Prostate gland (tissue), 2 donors: ENCODE measurements around the gene GPR55. TPM values are rescaled to one million over a fixed set of nuclear protein-coding genes. Genes with fewer than 3 reads are reported as not detected.

ENCODE experiments used
- DNase-seq: peaks from one replicate; pipeline ENCODE4 v3.0.0-alpha.2; 2019; ENCODE audit warnings: low spot score
- H3K27ac ChIP-seq, 2 donors: fragments of 200-600 bp; sonication (generic); 2 replicates each; pipeline ENCODE4 v1.5.1; 2017 to 2019
- H3K27me3 ChIP-seq: fragments of 200-600 bp; sonication (generic); replicated peaks from 2 replicates; pipeline ENCODE4 v1.5.1; 2019; ENCODE audit not compliant: insufficient read depth
- H3K36me3 ChIP-seq, 2 donors: fragments of 200-600 bp; sonication (generic); 1 replicate in 1 of 2; 2 replicates in 1 of 2; pipeline versions ENCODE4 v1.5.1 to v1.8.1; 2017 to 2019
- H3K4me1 ChIP-seq: fragments of 200-600 bp; sonication (generic); replicated peaks from 2 replicates; pipeline ENCODE4 v1.5.1; 2019
- H3K4me3 ChIP-seq, 2 donors: fragments of 200-600 bp; sonication (generic); 2 replicates each; pipeline ENCODE4 v1.5.1; 2017 to 2019
- H3K9me3 ChIP-seq: fragments of 200-600 bp; sonication (generic); 2 replicates; pipeline ENCODE4 v1.5.1; 2017
- POLR2A ChIP-seq: fragments of 450-650 bp; IDR thresholded peaks from one replicate; pipeline ENCODE4 v1.6.1; 2016; ENCODE audit warnings: antibody characterized with exemption, mild to moderate bottlenecking
- POLR2AphosphoS5 ChIP-seq: sonication (generic); formaldehyde crosslinking; IDR thresholded peaks from one replicate; pipeline ENCODE4 v1.6.1; 2017; ENCODE audit warnings: antibody characterized with exemption
- WGBS: methylation state at CpG from one replicate; pipeline ENCODE4 v1.1.5; 2018; 5-methylcytosine and 5-hydroxymethylcytosine counted together
- intact Hi-C: fragments of 100-400 bp; cut with DNase I; formaldehyde crosslinking; loops from one replicate; pipeline ENCODE4 v1.14.2; 2022
- total RNA-seq, 2 donors: library from RNA; depleted of rRNA; stranded (reverse); fragments of >200 nt; gene quantifications; one replicate each; pipeline ENCODE4 v1.1.0, GENCODE V29; 2016
- TF ChIP-seq, protein P1 (sequence below), 4 experiments: fragments of 200-600 bp in 2 of 4; fragments of 450-650 bp in 2 of 4; sonication (generic) in 2 of 4; IDR thresholded peaks; 1 replicate in 3 of 4; 2 replicates in 1 of 4; pipeline ENCODE4 v1.5.1; 2016 to 2019; ENCODE audit warnings: antibody characterized with exemption in 4 of 4, mild to moderate bottlenecking in 2 of 4, moderate library complexity in 2 of 4

GPR55 gene
- total RNA-seq, 2 donors from 2014 or later, result 0.77 to 3.0 TPM

DNA sequence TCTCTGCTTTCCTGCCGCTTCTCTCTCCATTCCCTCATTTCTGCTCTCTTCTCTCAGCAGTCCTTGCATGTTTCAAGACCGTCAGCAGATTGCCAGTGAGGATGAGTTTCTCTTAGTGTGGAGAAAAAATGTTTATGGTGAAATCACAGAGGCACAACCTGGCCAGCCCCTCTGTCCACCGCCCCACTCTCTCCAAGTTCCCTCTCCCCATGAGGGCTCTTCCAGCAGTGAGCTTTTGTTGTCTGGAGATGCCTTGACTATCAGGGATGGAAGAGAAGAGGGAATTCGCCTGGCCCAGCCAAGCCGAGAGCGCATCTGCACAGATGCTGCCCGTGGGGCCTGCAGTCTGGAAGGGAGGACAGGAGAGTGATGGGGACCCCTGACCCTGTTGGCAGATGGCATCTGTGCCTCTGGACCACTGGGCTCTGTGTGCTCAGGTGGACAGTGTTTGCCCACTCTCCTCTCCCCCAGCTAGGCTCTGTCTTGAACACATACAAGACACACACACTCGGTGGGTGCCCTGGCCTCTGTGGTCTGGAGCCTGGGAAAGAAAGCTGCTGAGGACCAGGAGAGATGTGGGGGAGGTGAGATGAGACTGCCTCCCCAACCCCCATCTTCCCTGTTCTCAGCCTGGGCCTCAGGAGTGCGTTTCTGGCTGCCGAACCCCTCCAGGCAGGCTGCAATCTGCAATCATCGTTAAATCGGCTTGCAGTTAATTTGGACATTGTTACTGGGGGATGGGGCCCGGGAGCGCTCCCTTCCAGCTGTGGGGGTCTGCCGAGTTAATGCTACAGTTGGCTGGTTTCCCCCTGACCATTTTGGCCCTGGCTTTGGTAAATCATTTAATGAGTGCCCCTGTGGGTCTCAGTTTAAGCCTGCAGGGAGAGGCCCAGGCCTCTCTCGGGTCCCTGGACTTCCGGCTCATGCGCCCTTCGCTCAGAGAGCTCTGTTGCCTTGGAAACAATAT is 55.8 kb downstream of the GPR55 start:
- Histone ChIP-seq H3K27ac (peak overlapping the region; percentile 12 to 15), H3K27me3 (no peaks in the 10 kb centered on the region), H3K36me3 (no peaks in the 10 kb centered on the region), H3K4me3 (no peak overlapping the region), H3K4me1 (peaks cover 12% of the 10 kb centered on the region), H3K9me3 (no peaks in the 10 kb centered on the region)
- no peak for DNase-seq
- TF ChIP-seq POLR2A (no peak), POLR2AphosphoS5 (no peak)
- TF ChIP-seq, protein P1, sequence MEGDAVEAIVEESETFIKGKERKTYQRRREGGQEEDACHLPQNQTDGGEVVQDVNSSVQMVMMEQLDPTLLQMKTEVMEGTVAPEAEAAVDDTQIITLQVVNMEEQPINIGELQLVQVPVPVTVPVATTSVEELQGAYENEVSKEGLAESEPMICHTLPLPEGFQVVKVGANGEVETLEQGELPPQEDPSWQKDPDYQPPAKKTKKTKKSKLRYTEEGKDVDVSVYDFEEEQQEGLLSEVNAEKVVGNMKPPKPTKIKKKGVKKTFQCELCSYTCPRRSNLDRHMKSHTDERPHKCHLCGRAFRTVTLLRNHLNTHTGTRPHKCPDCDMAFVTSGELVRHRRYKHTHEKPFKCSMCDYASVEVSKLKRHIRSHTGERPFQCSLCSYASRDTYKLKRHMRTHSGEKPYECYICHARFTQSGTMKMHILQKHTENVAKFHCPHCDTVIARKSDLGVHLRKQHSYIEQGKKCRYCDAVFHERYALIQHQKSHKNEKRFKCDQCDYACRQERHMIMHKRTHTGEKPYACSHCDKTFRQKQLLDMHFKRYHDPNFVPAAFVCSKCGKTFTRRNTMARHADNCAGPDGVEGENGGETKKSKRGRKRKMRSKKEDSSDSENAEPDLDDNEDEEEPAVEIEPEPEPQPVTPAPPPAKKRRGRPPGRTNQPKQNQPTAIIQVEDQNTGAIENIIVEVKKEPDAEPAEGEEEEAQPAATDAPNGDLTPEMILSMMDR (IDR thresholded peaks at IDR 0.05), result no peak
- 62% methylated on average over 19 of the region's 19 CpGs for WGBS
- intact Hi-C loops, result no loop called here

DNA sequence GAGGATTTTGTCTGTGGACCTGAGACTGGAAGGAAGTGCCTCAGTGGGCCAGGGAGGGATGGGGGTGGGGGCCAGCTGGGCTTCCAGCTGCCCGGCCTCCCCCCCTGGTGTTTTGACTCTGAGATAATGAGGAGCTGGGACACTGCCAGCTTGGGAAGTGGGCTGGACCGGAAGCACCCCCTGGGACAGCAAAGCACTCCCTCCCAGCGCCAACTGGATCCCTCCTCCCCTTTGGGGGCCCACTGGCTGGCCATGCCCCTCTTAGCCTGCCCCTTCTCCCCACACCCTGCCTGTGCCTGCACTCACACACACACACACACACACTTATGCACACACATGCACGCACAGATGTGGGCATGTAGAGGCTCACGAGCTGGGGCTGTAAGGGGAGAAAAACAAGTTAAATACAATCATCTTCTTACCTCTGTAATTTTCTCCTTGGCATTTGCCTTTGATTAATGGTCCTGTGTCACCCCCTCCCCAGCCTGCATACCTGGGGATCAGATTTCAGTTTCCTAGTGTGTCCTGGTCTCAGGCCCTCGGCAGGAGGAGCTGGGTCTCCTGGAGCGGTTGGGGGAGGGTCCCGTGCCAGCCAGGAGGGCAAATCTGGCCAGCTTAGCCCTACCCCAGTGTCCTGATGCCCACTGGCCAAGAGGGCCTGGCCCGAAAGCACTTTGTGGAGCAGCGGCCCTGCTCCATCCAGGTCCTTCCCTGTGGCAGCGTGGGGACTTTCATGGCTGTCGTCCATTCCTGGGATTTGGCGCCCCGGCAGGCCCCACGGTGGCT is 56.7 kb downstream of the GPR55 start:
- WGBS, result 39% methylated on average over 15 of the region's 15 CpGs
- Histone ChIP-seq H3K4me1 (peaks cover 12% of the 10 kb centered on the region), H3K9me3 (no peaks in the 10 kb centered on the region), H3K4me3 (no peak overlapping the region), H3K27me3 (no peaks in the 10 kb centered on the region), H3K36me3 (no peaks in the 10 kb centered on the region), H3K27ac (peak overlapping the region; percentile 12 to 15)
- intact Hi-C loops, result no loop called here
- no peak for DNase-seq
- TF ChIP-seq POLR2A (no peak), POLR2AphosphoS5 (no peak)
- TF ChIP-seq, protein P1 (IDR thresholded peaks at IDR 0.05), result no peak

DNA sequence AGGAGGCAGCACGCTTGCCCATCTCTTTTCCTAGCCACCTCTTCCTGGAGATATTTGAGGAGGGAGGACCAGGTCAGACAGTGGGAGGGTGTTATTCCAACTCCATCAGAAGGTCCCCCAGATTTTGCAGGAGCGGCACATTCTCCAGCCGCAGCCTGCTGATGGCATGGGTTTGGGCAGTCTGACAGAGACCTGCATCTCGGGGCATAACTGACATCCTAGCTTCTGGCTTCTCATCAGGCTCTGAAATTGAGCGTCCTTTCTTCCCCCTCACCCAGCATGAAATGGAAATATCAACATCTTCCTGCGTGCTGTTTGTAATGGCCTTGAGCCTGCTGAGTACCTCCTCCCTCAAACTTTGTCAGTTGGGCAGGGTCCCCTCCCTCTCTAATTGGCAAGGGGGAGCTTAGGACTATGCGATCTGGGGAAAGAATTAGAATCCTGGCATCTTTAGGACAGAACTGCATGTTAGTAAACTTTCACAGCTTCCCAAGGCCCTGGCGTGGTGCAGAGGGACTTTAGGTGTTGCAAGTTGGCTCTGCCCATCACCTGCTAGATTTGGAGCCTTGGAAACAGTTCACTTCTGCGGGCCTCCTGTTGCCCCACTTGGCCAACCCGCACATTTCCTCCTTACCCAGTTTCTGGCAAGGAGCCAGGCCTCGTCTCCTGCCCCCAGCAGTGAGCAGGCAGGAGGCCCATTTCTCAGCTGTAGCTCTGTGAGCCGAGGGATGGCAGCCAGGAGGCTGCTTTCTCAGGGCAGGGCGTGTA is 58.1 kb downstream of the GPR55 start:
- intact Hi-C loops, result no loop called here
- WGBS, result 22% methylated on average over 13 of the region's 13 CpGs
- no peaks in the 10 kb centered on the region for H3K9me3 ChIP-seq
- H3K4me1 ChIP-seq, result peaks cover 12% of the 10 kb centered on the region
- TF ChIP-seq POLR2AphosphoS5, result no peak
- TF ChIP-seq POLR2A, result no peak
- TF ChIP-seq, protein P1 (IDR thresholded peaks at IDR 0.05), result no peak
- H3K27me3 ChIP-seq, result no peaks in the 10 kb centered on the region
- no peak overlapping the region for H3K4me3 ChIP-seq
- H3K27ac ChIP-seq, result peak overlapping the region; percentile 45 to 50
- DNase-seq, result peak; percentile 34
- H3K36me3 ChIP-seq, result no peaks in the 10 kb centered on the region

DNA sequence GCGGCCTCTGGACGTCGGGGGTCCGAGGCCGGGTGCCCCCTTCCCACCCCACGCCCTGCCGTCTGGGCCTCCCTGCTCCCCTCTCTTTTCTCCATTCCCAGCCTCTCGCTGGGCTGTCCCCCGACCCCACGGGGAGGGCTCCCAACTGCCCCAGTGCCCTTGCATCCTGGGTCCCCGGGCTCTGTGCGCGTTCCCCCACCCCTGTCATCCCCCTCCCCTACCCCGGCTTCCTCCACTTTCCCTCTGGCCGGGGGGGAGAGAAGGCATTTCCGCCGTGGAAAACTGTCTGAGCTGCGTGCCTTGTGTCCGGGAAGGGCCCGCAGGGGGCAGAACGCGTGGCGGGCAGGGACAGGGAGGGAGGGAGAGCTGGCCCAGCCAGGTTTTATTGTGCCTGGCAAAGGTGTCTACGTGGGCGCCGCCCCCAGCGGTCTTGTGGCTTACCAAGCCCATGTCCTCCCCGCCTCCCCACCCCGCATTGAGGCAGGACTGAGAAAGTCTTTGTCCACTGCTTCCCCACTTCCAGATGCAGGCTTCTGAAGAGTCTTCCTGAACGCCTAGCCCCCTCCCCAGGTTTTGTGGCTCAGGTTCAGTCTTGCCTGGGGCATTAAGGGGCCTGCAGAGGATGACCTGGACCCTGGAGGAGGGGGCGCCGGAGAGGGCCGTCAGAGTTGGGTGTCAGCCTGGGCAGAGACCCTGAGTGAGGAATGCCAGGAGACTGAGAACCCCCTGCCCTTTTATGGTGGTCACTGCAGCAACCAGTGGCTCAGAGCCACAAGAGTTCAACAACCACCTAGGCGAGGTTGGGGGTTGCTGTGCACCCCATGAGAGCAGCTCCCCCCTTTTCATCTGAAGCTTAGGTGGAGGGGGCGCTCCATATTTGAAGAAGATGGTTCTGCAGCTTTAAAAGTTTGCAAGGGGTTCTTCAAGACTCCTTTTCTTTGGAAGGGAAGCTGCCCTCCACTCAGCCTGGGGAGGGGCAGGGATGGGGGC is 59.0 kb downstream of the GPR55 start:
- H3K27me3 ChIP-seq, result no peaks in the 10 kb centered on the region
- peak overlapping the region; percentile 53 to 55 for H3K4me3 ChIP-seq
- WGBS, result 7% methylated on average over 35 of the region's 35 CpGs
- peak; percentile 53 for DNase-seq
- peaks cover 12% of the 10 kb centered on the region for H3K4me1 ChIP-seq
- no peak for TF ChIP-seq POLR2AphosphoS5
- no peak for TF ChIP-seq POLR2A
- TF ChIP-seq, protein P1 (IDR thresholded peaks at IDR 0.05), result peak in 2 of 4 experiments; percentile 14 to 17
- intact Hi-C loops, result no loop called here
- no peaks in the 10 kb centered on the region for H3K9me3 ChIP-seq
- no peaks in the 10 kb centered on the region for H3K36me3 ChIP-seq
- H3K27ac ChIP-seq, result peak overlapping the region; percentile 45 to 50
